Measurements from ENCODE around the gene THSD4. TPM values are rescaled to one million over a fixed set of nuclear protein-coding genes. Genes with fewer than 3 reads are reported as not detected.

THSD4 gene
- total RNA-seq, 1 experiment from 2014 or later: 65.4 TPM

DNA sequence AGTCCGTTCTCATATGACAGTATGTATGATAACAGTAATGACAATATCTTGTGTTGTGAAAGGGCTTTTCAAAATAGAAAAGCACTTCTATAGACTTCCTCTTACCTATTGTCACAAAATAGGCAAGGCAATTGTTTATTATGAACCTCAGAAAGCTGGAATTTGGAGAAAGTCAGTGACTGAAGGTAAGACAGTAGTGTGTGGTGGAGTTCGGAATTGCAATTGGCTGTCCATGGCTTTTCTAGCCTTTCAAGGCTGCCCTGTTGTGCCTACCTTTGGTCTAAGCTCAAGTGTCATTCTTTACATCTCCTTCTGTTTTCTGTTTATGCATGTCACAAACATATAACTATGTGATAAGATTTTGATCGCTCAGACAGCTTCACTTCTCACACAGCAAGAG is 475.8 kb downstream of the THSD4 start:
- Histone ChIP-seq H3K4me1 (ENCODE audit: control insufficient read depth, insufficient read depth, low read length) (no peaks in the 10 kb centered on the region), H3K27me3 (ENCODE audit: control insufficient read depth, insufficient read depth, low read length) (no peaks in the 10 kb centered on the region), H3K27ac (ENCODE audit: low read length) (no peak overlapping the region), H3K4me3 (ENCODE audit: low read depth in 2 of 2, low read length in 2 of 2) (no peak overlapping the region), H3K9me3 (ENCODE audit: control insufficient read depth, insufficient read depth, low read depth, low read length) (peaks cover 1% of the 10 kb centered on the region; the same call in 1 of the 2 replicates), H3K36me3 (ENCODE audit: control insufficient read depth, insufficient read depth, low read length) (no peaks in the 10 kb centered on the region)
- POLR2A ChIA-PET: interaction anchor here (0.6 kb wide), 1 partner anchor 55 kb away, joined by 3 read pairs; no protein-coding TSS in a partner anchor
- BruUV-seq (replicated peaks): no TSS peak
- in situ Hi-C loops (cut with HindIII; ENCODE audit: low pct_unique_long_range_greater_than_20kb, low sequenced_read_pairs): no loop called here
- DNase-seq (ENCODE audit: low read depth, low spot score) (no peak), ATAC-seq (peak; percentile 68)
- intact Hi-C loops (cut with micrococcal nuclease; ENCODE audit: unreplicated experiment): no loop called here
- CTCF ChIA-PET: no interaction called here
- TF ChIP-seq REST (IDR thresholded peaks at IDR 0.05; ENCODE audit: insufficient read depth in 1 of 2, low read depth in 2 of 2, low read length in 1 of 2) (no peak), CTCF (IDR thresholded peaks at IDR 0.05) (0 out of 2 replicates have a peak, but pooled peaks have one; percentile 16), POLR2AphosphoS5 (IDR thresholded peaks at IDR 0.05; ENCODE audit: low read depth, low read length) (no peak), SIN3A (IDR thresholded peaks at IDR 0.05; ENCODE audit: borderline replicate concordance, insufficient read depth, low read depth, low read length) (no peak), TCF7L2 (IDR thresholded peaks at IDR 0.05; ENCODE audit: low read depth, low read length) (no peak)

GRCh38 chr15:71592203-71592602 is 476.9 kb downstream of the THSD4 start:
- Histone ChIP-seq H3K27me3 (ENCODE audit: control insufficient read depth, insufficient read depth, low read length) (no peaks in the 10 kb centered on the region), H3K27ac (ENCODE audit: low read length) (no peak overlapping the region), H3K4me1 (ENCODE audit: control insufficient read depth, insufficient read depth, low read length) (no peaks in the 10 kb centered on the region), H3K36me3 (ENCODE audit: control insufficient read depth, insufficient read depth, low read length) (no peaks in the 10 kb centered on the region), H3K9me3 (ENCODE audit: control insufficient read depth, insufficient read depth, low read depth, low read length) (no peaks in the 10 kb centered on the region), H3K4me3 (ENCODE audit: low read depth in 2 of 2, low read length in 2 of 2) (no peak overlapping the region)
- BruUV-seq (replicated peaks): no TSS peak
- CTCF ChIA-PET: no interaction called here
- TF ChIP-seq POLR2AphosphoS5 (IDR thresholded peaks at IDR 0.05; ENCODE audit: low read depth, low read length): no peak
- TF ChIP-seq TCF7L2 (IDR thresholded peaks at IDR 0.05; ENCODE audit: low read depth, low read length): no peak
- no peak for TF ChIP-seq SIN3A (IDR thresholded peaks at IDR 0.05; ENCODE audit: borderline replicate concordance, insufficient read depth, low read depth, low read length)
- TF ChIP-seq CTCF (IDR thresholded peaks at IDR 0.05): no peak
- no peak for TF ChIP-seq REST (IDR thresholded peaks at IDR 0.05; ENCODE audit: insufficient read depth in 1 of 2, low read depth in 2 of 2, low read length in 1 of 2)
- DNase-seq (ENCODE audit: low read depth, low spot score) (no peak), ATAC-seq (no peak)
- POLR2A ChIA-PET: no interaction called here
- in situ Hi-C loops (cut with HindIII; ENCODE audit: low pct_unique_long_range_greater_than_20kb, low sequenced_read_pairs): no loop called here
- intact Hi-C loops (cut with micrococcal nuclease; ENCODE audit: unreplicated experiment): no loop called here
